ENCODE results near the gene TTC7B. TPM values are rescaled to one million over a fixed set of nuclear protein-coding genes. Genes with fewer than 3 reads are reported as not detected.

The TTC7B gene
- total and polyA plus RNA-seq, 2 experiments from 2014 or later, result 7.9 to 28.6 TPM

DNA sequence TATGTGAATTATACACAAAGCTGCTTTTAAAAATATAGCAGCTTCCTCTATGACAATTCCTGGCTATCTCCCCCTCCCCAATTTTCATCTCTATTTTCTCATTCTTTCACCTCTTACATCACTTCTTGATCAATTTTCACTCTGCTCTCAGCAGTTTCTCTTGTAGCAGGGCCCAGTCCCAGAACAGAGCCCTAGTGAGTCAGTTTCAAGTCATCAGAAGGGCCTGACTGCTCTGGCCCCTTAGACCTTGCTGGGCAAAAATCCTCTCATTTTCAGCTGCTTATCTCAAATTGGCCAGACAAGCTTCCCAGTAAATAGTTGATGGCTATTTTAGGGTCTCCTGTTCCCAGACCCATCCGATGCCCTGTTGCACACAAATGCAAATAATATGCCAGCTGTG, 101.4 kb downstream of the TTC7B start:
- no peaks in the 10 kb centered on the region for H3K9me3 Mint-ChIP-seq
- ATAC-seq, result no peak
- H3K27ac ChIP-seq (ENCODE audit: low read depth), result no peak overlapping the region

DNA sequence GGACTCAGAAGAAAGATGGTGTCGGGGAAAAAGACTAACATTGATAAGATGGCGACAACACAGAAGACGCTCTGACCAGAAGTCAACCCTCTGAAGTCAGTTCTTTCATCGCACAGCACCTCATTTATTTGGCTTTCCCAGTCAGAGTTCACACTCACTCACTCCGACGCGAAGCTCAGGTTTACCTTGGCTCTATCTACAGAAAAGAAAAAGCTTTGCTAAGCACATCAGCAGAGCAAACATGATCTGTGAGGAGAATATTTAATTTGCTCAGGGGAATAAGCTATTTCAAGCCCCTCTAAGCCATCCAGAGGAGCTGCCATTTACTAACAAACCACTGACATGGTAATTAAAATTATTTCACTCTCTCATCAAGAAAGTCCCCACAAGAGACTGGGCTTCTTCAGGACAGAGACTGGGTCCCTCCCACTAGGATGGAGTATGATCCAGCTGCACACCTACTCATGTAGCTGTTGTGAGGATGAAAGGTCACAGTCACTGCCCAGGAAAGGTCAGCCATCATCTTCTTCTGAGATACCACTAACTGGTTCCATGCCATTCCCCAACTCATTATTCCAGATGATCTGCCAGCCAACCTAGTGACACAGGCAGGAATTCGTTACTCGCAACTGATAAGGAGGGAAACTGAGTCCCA, 111.4 kb downstream of the TTC7B start:
- peaks cover 2% of the 10 kb centered on the region for H3K27me3 Mint-ChIP-seq (ENCODE audit: insufficient read depth, low read depth, poor library complexity)
- H3K9me3 Mint-ChIP-seq, result no peaks in the 10 kb centered on the region
- ATAC-seq (no peak), DNase-seq (ENCODE audit: low spot score) (no peak)
- Histone ChIP-seq H3K4me2 (no peak overlapping the region), H4K20me1 (replicated peaks; ENCODE audit: insufficient read depth) (no peaks in the 10 kb centered on the region), H3K27ac (ENCODE audit: low read depth) (no peak overlapping the region), H3K4me3 (no peak overlapping the region), H3K27me3 (ENCODE audit: insufficient read depth) (no peaks in the 10 kb centered on the region), H3K79me2 (replicated peaks; ENCODE audit: insufficient read depth) (no peaks in the 10 kb centered on the region), H3K9me2 (ENCODE audit: insufficient read depth) (no peaks in the 10 kb centered on the region), H3K36me3 (ENCODE audit: insufficient read depth) (no peaks in the 10 kb centered on the region), H3K4me1 (ENCODE audit: insufficient read depth) (no peaks in the 10 kb centered on the region), H2AFZ (no peak overlapping the region), H3F3A (replicated peaks; ENCODE audit: low read depth) (no peaks in the 10 kb centered on the region)
- no peaks in the 10 kb centered on the region for H3K36me3 Mint-ChIP-seq (ENCODE audit: low read depth)
- no peaks in the 10 kb centered on the region for H3K4me1 Mint-ChIP-seq
- H3K4me3 Mint-ChIP-seq, result no peak overlapping the region
- no peak overlapping the region for H3K27ac Mint-ChIP-seq
- TF ChIP-seq ZNF331 (CRISPR knock-in tag; IDR thresholded peaks at IDR 0.05; ENCODE audit: low read depth), result no peak
- TF ChIP-seq CREB1 (CRISPR knock-in tag; IDR thresholded peaks at IDR 0.05; ENCODE audit: low read depth), result no peak
- TF ChIP-seq, protein P1, sequence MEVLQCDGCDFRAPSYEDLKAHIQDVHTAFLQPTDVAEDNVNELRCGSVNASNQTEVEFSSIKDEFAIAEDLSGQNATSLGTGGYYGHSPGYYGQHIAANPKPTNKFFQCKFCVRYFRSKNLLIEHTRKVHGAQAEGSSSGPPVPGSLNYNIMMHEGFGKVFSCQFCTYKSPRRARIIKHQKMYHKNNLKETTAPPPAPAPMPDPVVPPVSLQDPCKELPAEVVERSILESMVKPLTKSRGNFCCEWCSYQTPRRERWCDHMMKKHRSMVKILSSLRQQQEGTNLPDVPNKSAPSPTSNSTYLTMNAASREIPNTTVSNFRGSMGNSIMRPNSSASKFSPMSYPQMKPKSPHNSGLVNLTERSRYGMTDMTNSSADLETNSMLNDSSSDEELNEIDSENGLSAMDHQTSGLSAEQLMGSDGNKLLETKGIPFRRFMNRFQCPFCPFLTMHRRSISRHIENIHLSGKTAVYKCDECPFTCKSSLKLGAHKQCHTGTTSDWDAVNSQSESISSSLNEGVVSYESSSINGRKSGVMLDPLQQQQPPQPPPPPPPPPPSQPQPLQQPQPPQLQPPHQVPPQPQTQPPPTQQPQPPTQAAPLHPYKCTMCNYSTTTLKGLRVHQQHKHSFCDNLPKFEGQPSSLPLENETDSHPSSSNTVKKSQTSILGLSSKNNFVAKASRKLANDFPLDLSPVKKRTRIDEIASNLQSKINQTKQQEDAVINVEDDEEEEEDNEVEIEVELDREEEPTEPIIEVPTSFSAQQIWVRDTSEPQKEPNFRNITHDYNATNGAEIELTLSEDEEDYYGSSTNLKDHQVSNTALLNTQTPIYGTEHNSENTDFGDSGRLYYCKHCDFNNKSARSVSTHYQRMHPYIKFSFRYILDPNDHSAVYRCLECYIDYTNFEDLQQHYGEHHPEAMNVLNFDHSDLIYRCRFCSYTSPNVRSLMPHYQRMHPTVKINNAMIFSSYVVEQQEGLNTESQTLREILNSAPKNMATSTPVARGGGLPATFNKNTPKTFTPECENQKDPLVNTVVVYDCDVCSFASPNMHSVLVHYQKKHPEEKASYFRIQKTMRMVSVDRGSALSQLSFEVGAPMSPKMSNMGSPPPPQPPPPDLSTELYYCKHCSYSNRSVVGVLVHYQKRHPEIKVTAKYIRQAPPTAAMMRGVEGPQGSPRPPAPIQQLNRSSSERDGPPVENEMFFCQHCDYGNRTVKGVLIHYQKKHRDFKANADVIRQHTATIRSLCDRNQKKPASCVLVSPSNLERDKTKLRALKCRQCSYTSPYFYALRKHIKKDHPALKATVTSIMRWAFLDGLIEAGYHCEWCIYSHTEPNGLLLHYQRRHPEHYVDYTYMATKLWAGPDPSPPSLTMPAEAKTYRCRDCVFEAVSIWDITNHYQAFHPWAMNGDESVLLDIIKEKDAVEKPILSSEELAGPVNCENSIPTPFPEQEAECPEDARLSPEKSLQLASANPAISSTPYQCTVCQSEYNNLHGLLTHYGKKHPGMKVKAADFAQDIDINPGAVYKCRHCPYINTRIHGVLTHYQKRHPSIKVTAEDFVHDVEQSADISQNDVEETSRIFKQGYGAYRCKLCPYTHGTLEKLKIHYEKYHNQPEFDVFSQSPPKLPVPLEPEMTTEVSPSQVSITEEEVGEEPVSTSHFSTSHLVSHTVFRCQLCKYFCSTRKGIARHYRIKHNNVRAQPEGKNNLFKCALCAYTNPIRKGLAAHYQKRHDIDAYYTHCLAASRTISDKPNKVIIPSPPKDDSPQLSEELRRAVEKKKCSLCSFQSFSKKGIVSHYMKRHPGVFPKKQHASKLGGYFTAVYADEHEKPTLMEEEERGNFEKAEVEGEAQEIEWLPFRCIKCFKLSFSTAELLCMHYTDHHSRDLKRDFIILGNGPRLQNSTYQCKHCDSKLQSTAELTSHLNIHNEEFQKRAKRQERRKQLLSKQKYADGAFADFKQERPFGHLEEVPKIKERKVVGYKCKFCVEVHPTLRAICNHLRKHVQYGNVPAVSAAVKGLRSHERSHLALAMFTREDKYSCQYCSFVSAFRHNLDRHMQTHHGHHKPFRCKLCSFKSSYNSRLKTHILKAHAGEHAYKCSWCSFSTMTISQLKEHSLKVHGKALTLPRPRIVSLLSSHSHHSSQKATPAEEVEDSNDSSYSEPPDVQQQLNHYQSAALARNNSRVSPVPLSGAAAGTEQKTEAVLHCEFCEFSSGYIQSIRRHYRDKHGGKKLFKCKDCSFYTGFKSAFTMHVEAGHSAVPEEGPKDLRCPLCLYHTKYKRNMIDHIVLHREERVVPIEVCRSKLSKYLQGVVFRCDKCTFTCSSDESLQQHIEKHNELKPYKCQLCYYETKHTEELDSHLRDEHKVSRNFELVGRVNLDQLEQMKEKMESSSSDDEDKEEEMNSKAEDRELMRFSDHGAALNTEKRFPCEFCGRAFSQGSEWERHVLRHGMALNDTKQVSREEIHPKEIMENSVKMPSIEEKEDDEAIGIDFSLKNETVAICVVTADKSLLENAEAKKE (CRISPR knock-in tag; IDR thresholded peaks at IDR 0.05), result no peak
- TF ChIP-seq, protein P2, sequence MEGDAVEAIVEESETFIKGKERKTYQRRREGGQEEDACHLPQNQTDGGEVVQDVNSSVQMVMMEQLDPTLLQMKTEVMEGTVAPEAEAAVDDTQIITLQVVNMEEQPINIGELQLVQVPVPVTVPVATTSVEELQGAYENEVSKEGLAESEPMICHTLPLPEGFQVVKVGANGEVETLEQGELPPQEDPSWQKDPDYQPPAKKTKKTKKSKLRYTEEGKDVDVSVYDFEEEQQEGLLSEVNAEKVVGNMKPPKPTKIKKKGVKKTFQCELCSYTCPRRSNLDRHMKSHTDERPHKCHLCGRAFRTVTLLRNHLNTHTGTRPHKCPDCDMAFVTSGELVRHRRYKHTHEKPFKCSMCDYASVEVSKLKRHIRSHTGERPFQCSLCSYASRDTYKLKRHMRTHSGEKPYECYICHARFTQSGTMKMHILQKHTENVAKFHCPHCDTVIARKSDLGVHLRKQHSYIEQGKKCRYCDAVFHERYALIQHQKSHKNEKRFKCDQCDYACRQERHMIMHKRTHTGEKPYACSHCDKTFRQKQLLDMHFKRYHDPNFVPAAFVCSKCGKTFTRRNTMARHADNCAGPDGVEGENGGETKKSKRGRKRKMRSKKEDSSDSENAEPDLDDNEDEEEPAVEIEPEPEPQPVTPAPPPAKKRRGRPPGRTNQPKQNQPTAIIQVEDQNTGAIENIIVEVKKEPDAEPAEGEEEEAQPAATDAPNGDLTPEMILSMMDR (conservative IDR thresholded peaks at IDR 0.05; ENCODE audit: low read depth in 2 of 2), result no peak
- TF ChIP-seq, protein P3, sequence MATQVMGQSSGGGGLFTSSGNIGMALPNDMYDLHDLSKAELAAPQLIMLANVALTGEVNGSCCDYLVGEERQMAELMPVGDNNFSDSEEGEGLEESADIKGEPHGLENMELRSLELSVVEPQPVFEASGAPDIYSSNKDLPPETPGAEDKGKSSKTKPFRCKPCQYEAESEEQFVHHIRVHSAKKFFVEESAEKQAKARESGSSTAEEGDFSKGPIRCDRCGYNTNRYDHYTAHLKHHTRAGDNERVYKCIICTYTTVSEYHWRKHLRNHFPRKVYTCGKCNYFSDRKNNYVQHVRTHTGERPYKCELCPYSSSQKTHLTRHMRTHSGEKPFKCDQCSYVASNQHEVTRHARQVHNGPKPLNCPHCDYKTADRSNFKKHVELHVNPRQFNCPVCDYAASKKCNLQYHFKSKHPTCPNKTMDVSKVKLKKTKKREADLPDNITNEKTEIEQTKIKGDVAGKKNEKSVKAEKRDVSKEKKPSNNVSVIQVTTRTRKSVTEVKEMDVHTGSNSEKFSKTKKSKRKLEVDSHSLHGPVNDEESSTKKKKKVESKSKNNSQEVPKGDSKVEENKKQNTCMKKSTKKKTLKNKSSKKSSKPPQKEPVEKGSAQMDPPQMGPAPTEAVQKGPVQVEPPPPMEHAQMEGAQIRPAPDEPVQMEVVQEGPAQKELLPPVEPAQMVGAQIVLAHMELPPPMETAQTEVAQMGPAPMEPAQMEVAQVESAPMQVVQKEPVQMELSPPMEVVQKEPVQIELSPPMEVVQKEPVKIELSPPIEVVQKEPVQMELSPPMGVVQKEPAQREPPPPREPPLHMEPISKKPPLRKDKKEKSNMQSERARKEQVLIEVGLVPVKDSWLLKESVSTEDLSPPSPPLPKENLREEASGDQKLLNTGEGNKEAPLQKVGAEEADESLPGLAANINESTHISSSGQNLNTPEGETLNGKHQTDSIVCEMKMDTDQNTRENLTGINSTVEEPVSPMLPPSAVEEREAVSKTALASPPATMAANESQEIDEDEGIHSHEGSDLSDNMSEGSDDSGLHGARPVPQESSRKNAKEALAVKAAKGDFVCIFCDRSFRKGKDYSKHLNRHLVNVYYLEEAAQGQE (IDR thresholded peaks at IDR 0.05; ENCODE audit: unreplicated experiment), result no peak
- TF ChIP-seq POLR2AphosphoS5 (IDR thresholded peaks at IDR 0.05; ENCODE audit: low read depth), result no peak

More for the DNA sequence above, 101.4 kb downstream of the TTC7B start:
- Mint-ChIP-seq H3K36me3 (ENCODE audit: low read depth) (no peaks in the 10 kb centered on the region), H3K4me1 (peaks cover 28% of the 10 kb centered on the region), H3K4me3 (no peak overlapping the region), H3K27me3 (ENCODE audit: insufficient read depth, low read depth, poor library complexity) (peaks cover 6% of the 10 kb centered on the region), H3K27ac (no peak overlapping the region)
- H3F3A ChIP-seq (replicated peaks; ENCODE audit: low read depth), result no peaks in the 10 kb centered on the region
- no peak overlapping the region for H3K4me3 ChIP-seq
- no peaks in the 10 kb centered on the region for H3K9me2 ChIP-seq (ENCODE audit: insufficient read depth)
- H3K4me1 ChIP-seq (ENCODE audit: insufficient read depth), result peaks cover 12% of the 10 kb centered on the region
- no peak for DNase-seq (ENCODE audit: low spot score)
- H3K27me3 ChIP-seq (ENCODE audit: insufficient read depth), result no peaks in the 10 kb centered on the region
- H3K4me2 ChIP-seq, result no peak overlapping the region
- H2AFZ ChIP-seq, result no peak overlapping the region
- no peaks in the 10 kb centered on the region for H3K79me2 ChIP-seq (replicated peaks; ENCODE audit: insufficient read depth)
- H3K36me3 ChIP-seq (ENCODE audit: insufficient read depth), result no peaks in the 10 kb centered on the region
- no peaks in the 10 kb centered on the region for H4K20me1 ChIP-seq (replicated peaks; ENCODE audit: insufficient read depth)
- no peak for TF ChIP-seq STAT1 (IDR thresholded peaks at IDR 0.05; ENCODE audit: unreplicated experiment)
- TF ChIP-seq CREB1 (CRISPR knock-in tag; IDR thresholded peaks at IDR 0.05; ENCODE audit: low read depth), result no peak
- TF ChIP-seq ZNF331 (CRISPR knock-in tag; IDR thresholded peaks at IDR 0.05; ENCODE audit: low read depth), result no peak
- no peak for TF ChIP-seq ZNF114 (CRISPR knock-in tag; IDR thresholded peaks at IDR 0.05)
- TF ChIP-seq, protein P4, sequence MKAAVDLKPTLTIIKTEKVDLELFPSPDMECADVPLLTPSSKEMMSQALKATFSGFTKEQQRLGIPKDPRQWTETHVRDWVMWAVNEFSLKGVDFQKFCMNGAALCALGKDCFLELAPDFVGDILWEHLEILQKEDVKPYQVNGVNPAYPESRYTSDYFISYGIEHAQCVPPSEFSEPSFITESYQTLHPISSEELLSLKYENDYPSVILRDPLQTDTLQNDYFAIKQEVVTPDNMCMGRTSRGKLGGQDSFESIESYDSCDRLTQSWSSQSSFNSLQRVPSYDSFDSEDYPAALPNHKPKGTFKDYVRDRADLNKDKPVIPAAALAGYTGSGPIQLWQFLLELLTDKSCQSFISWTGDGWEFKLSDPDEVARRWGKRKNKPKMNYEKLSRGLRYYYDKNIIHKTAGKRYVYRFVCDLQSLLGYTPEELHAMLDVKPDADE (IDR thresholded peaks at IDR 0.05), result no peak

All from GM23338 (cell line).